ENCODE data around the gene OR6B1. TPM values are rescaled to one million over a fixed set of nuclear protein-coding genes. Genes with fewer than 3 reads are reported as not detected.
"Not testable (repeated sequence)": the region's sequence is repeated elsewhere in the genome, so short reads cannot be mapped to it uniquely, and the experiment has no call there.

OR6B1 gene
- total and polyA plus RNA-seq, 9 donors, result 0.04 TPM; not detected in 8

DNA sequence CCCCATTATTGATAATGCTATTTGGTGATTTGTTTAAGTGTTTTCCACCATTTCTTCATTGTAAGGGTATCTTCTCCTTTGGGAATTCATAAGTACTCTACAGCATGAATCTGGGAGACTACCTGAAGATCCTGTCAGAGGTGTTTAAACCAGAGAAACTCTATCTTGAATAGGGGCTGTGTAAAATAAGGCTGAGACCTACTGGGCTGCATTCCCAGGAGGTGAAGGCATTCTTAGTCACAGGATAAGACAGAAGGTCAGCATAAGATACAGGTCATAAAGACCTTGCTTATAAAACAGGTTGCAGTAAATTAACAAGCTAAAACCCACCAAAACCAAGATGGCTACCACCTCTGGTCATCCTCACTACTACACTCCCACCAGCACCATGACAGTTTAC lies 35.3 kb downstream of the OR6B1 start:
- H3K9me3 ChIP-seq (replicated peaks; ENCODE audit: control insufficient read depth, low read depth, low read length), result no peaks in the 10 kb centered on the region
- DNase-seq, result no peak
- no peaks in the 10 kb centered on the region for H3K36me3 ChIP-seq (ENCODE audit: control insufficient read depth, insufficient read depth, low read length)
- no peak overlapping the region for H3K4me3 ChIP-seq (ENCODE audit: low read length)
- H3K27ac ChIP-seq (ENCODE audit: low read length), result no peak overlapping the region
- H3K4me1 ChIP-seq (ENCODE audit: control insufficient read depth, insufficient read depth, low read length), result no peaks in the 10 kb centered on the region
- no peaks in the 10 kb centered on the region for H3K27me3 ChIP-seq (ENCODE audit: control insufficient read depth, insufficient read depth, low read length)

DNA sequence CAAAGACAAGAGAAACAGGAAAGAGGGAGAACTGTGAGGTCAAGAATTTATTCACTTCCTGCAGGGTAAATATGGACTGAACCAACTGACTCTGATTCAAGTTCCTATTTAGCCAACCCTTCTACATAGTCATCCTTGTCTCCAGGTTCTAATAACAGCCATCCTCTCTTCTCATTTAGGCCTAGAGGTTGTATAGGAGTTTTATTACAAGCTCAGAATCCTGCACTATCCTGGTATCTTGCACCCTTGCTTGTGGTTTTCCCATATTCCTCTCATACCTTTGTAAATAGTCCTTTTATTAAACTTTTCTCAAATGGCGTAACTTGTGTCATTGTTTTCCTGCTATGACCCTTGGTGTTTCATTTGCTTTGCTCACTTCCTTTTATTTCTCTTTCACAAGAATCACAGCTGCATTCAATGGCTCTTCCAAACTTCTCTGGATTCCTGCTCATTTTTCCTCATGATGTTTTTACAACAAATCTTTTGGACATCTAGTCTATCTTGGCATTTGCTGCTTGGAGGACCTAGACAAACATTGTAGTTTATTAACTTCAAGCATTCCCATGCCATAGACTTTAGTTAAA lies 36.3 kb downstream of the OR6B1 start:
- Histone ChIP-seq H3K9me3 (replicated peaks; ENCODE audit: control insufficient read depth, low read depth, low read length) (no peaks in the 10 kb centered on the region), H3K27me3 (ENCODE audit: control insufficient read depth, insufficient read depth, low read length) (no peaks in the 10 kb centered on the region), H3K4me3 (ENCODE audit: low read length) (no peak overlapping the region), H3K36me3 (ENCODE audit: control insufficient read depth, insufficient read depth, low read length) (no peaks in the 10 kb centered on the region), H3K27ac (ENCODE audit: low read length) (peak overlapping the region; percentile 47), H3K4me1 (ENCODE audit: control insufficient read depth, insufficient read depth, low read length) (no peaks in the 10 kb centered on the region)
- WGBS (ENCODE audit: insufficient coverage), result 0% methylated on average over 1 of the region's 1 CpG
- DNase-seq, result peak; percentile 59

DNA sequence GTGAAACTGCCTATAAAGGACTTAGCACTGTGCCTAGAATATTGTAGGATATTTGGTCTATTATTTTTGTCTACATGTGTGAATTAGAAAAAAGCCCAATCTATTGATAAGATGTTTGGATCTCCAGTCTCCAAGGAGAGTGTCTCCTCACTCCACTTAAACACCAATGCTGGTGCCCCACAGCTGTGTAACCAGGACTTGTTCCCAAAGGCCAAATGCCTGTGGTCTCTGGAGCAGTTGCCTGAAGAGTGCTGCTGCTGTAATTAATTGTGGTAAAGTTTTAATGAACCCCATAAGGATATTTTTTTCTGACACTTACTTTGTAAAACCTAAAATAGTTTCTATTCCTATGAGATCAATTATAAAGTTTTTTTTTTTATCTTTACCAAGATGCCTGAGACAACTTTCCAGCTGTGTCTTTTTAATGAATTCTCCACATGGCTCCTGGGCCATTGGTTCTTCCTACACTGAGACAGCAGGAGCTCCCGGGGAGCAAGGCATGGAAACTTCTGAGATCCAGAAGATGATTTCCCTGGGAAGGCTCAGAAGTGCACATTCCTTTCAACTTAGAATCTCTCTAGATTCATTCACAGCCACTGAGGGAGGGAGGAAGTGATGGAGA lies 37.4 kb downstream of the OR6B1 start:
- WGBS (ENCODE audit: insufficient coverage), result no CpG with 5 or more reads among the region's 1 CpG

DNA sequence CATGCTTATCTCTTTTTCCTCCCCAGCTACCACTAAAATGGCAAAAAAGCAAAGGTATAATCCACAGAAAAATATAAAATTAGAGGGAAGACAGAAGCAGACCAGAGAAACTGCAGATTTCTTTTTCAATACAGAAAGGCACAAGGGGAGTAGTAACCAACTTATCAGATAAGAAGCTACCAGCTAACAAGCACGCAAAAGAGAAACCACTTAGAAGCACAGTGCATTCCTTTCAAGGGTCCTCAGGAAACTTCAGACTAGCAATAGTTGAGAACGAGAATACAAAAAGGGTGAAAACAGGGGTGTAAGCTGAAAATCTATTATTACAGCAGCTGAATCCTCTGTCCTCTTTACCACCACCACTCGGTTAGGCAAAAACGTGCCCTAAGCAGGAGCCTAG lies 38.8 kb downstream of the OR6B1 start:
- WGBS (ENCODE audit: insufficient coverage), result no CpG with 5 or more reads among the region's 4 CpGs
- Histone ChIP-seq H3K4me3 (ENCODE audit: low read length) (no peak overlapping the region), H3K36me3 (ENCODE audit: control insufficient read depth, insufficient read depth, low read length) (no peaks in the 10 kb centered on the region), H3K9me3 (replicated peaks; ENCODE audit: control insufficient read depth, low read depth, low read length) (no peaks in the 10 kb centered on the region), H3K27ac (ENCODE audit: low read length) (no peak overlapping the region), H3K4me1 (ENCODE audit: control insufficient read depth, insufficient read depth, low read length) (no peaks in the 10 kb centered on the region), H3K27me3 (ENCODE audit: control insufficient read depth, insufficient read depth, low read length) (no peaks in the 10 kb centered on the region)
- no peak for DNase-seq

More for the DNA sequence above, 37.4 kb downstream of the OR6B1 start:
- DNase-seq, result peak; percentile 66
- Histone ChIP-seq H3K4me1 (ENCODE audit: control insufficient read depth, insufficient read depth, low read length) (no peaks in the 10 kb centered on the region), H3K36me3 (ENCODE audit: control insufficient read depth, insufficient read depth, low read length) (no peaks in the 10 kb centered on the region), H3K27ac (ENCODE audit: low read length) (no peak overlapping the region), H3K9me3 (replicated peaks; ENCODE audit: control insufficient read depth, low read depth, low read length) (no peaks in the 10 kb centered on the region), H3K27me3 (ENCODE audit: control insufficient read depth, insufficient read depth, low read length) (no peaks in the 10 kb centered on the region), H3K4me3 (ENCODE audit: low read length) (no peak overlapping the region)

DNA sequence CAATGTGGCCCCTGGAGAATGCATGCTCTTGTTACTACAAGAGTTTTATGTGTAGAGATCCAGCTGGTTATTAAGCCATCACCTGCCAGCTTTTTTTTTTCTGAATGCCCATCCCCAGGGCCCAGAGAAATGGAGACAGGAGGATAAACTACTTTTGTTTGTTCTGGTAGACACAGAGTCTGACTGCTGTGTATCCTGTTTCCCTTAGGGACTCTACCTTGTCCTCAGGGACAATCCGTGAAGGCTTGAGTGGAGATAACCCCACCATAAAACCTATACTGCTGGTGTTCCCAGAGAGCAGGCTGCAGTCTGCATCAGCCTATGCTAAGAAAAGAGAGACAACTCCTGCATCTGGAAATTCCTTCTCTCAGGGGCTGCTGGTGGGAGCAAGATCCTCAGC lies 48.5 kb downstream of the OR6B1 start, which contains the start of gene OR2A5:
TSS of gene OR2A5 (plus strand) at position 301 of the 400 bp plus-strand sequence. CDS start 1,454 bp downstream, outside the sequence.
- DNase-seq, result no peak
- Histone ChIP-seq H3K9me3 (replicated peaks; ENCODE audit: control insufficient read depth, low read depth, low read length) (no peaks in the 10 kb centered on the region), H3K27me3 (ENCODE audit: control insufficient read depth, insufficient read depth, low read length) (no peaks in the 10 kb centered on the region), H3K27ac (ENCODE audit: low read length) (no peak within 1 kb of the TSS), H3K4me3 (ENCODE audit: low read length) (no peak within 1 kb of the TSS), H3K4me1 (ENCODE audit: control insufficient read depth, insufficient read depth, low read length) (no peaks in the 10 kb centered on the region), H3K36me3 (ENCODE audit: control insufficient read depth, insufficient read depth, low read length) (no peaks in the 10 kb centered on the region)
- 20% methylated on average over 1 of the region's 1 CpG for WGBS (ENCODE audit: insufficient coverage)

DNA sequence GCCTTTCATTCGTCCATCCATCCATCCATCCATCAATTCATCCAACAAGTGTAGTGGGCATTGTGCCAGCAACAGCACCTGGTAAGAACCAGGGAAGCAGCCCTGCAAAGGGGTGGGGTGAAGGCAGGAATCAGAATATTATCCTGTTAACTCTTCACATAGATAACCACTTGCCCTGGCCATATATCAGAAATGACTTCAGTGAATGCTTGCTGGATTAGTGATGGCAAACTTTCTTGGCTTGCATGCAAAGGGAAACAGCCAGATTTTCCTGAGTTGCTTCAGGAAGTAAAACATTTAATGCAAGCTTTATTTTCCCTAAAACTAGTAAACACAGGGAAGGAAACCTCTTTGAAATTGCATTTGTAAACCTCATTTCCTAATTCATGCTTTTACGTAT lies 49.4 kb downstream of the OR6B1 start:
- Histone ChIP-seq H3K27me3 (ENCODE audit: control insufficient read depth, insufficient read depth, low read length) (no peaks in the 10 kb centered on the region), H3K27ac (ENCODE audit: low read length) (no peak overlapping the region), H3K4me1 (ENCODE audit: control insufficient read depth, insufficient read depth, low read length) (no peaks in the 10 kb centered on the region), H3K36me3 (ENCODE audit: control insufficient read depth, insufficient read depth, low read length) (no peaks in the 10 kb centered on the region), H3K9me3 (replicated peaks; ENCODE audit: control insufficient read depth, low read depth, low read length) (no peaks in the 10 kb centered on the region), H3K4me3 (ENCODE audit: low read length) (no peak overlapping the region)
- DNase-seq, result no peak
- WGBS (ENCODE audit: insufficient coverage), result no CpG with 5 or more reads among the region's 2 CpGs

DNA sequence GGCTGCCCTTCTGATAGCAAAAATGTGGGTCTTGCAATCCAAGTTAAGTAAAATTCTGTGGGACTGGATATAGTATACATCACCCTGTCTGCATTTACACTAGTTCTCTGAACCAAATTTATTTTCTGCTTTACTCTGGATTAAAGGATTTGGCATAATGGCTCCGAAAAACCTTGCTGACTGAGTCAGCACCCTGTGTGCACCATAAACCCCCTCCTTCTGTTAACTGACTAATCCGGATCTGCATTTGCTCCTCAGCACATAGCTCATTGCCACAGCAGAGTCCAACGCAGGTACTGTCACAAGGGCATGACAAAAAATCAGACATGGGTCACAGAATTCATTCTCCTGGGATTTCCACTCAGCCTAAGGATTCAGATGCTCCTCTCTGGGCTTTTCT lies 50.0 kb downstream of the OR6B1 start:
- no peak overlapping the region for H3K4me3 ChIP-seq (ENCODE audit: low read length)
- no peak overlapping the region for H3K27ac ChIP-seq (ENCODE audit: low read length)
- no peaks in the 10 kb centered on the region for H3K4me1 ChIP-seq (ENCODE audit: control insufficient read depth, insufficient read depth, low read length)
- H3K9me3 ChIP-seq (replicated peaks; ENCODE audit: control insufficient read depth, low read depth, low read length), result no peaks in the 10 kb centered on the region
- H3K27me3 ChIP-seq (ENCODE audit: control insufficient read depth, insufficient read depth, low read length), result no peaks in the 10 kb centered on the region
- no peak for DNase-seq
- WGBS (ENCODE audit: insufficient coverage), result 33% methylated on average over 3 of the region's 3 CpGs
- H3K36me3 ChIP-seq (ENCODE audit: control insufficient read depth, insufficient read depth, low read length), result no peaks in the 10 kb centered on the region

DNA sequence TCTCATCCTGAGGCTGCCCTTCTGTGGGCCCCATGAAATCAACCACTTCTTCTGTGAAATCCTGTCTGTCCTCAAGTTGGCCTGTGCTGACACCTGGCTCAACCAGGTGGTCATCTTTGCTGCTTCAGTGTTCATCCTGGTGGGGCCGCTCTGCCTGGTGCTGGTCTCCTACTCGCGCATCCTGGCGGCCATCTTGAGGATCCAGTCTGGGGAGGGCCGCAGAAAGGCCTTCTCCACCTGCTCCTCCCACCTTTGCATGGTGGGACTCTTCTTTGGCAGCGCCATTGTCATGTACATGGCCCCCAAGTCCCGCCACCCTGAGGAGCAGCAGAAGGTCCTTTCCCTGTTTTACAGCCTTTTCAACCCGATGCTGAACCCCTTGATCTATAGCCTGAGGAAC lies 50.8 kb downstream of the OR6B1 start:
- not testable (repeated sequence) for H3K9me3 ChIP-seq (replicated peaks; ENCODE audit: control insufficient read depth, low read depth, low read length); H3K36me3 ChIP-seq (ENCODE audit: control insufficient read depth, insufficient read depth, low read length); DNase-seq; H3K27me3 ChIP-seq (ENCODE audit: control insufficient read depth, insufficient read depth, low read length); H3K4me1 ChIP-seq (ENCODE audit: control insufficient read depth, insufficient read depth, low read length); H3K4me3 ChIP-seq (ENCODE audit: low read length); H3K27ac ChIP-seq (ENCODE audit: low read length)
- WGBS (ENCODE audit: insufficient coverage), result 82% methylated on average over 7 of the region's 8 CpGs

DNA sequence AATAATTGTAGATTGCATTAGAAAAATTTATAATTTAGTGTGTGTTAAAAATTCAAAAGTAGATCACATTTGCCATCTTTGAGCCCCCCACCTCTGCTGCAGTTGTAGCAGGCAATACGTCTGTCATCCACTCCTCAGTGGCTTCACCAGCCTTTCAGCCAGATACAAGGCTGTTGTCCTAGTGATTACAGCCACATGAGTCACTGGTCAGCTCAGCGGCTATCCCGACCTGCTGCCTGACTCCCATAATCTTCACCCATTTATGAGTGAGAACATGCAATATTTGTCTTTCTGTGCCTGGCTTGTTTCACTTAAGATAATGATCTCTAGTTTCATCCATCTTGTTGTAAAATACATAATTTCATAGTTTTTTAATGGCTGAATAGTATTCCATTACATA lies 57.8 kb downstream of the OR6B1 start:
- Histone ChIP-seq H3K4me1 (ENCODE audit: control insufficient read depth, insufficient read depth, low read length) (no peaks in the 10 kb centered on the region), H3K27ac (ENCODE audit: low read length) (no peak overlapping the region), H3K36me3 (ENCODE audit: control insufficient read depth, insufficient read depth, low read length) (no peaks in the 10 kb centered on the region), H3K9me3 (replicated peaks; ENCODE audit: control insufficient read depth, low read depth, low read length) (no peaks in the 10 kb centered on the region), H3K4me3 (ENCODE audit: low read length) (no peak overlapping the region), H3K27me3 (ENCODE audit: control insufficient read depth, insufficient read depth, low read length) (no peaks in the 10 kb centered on the region)
- DNase-seq, result no peak
- WGBS (ENCODE audit: insufficient coverage), result 100% methylated on average over 1 of the region's 3 CpGs
